Loucy (cell line): Measurements from ENCODE around the gene CDYL2.

Source experiments
- CTCF ChIP-seq: fragments of 200-600 bp; sonication (generic); conservative IDR thresholded peaks from 2 replicates; pipeline ENCODE4 v1.5.1; 2014; ENCODE audit warnings: mild to moderate bottlenecking, antibody characterized with exemption, low read length
- EZH2phosphoT487 ChIP-seq: fragments of 200-600 bp; IDR thresholded peaks from 2 replicates; pipeline ENCODE4 v1.6.1; 2018; ENCODE audit warnings: antibody characterized with exemption, mild to moderate bottlenecking, moderate library complexity, borderline replicate concordance

- TF ChIP-seq CTCF (no peak), EZH2phosphoT487 (no peak)
These were observed 226.7 kb downstream of the CDYL2 start for GRCh38 chr16:80577485-80578280.
